Regular cardiac myocyte (primary cell): Measurements from ENCODE around the gene PRKD1. TPM values are rescaled to one million over a fixed set of nuclear protein-coding genes. Genes with fewer than 3 reads are reported as not detected.

Experiments used
- total RNA-seq: library from RNA; depleted of rRNA; stranded (reverse); fragments of >200 nt; gene quantifications from 2 replicates; pipeline ENCODE4 v1.2.3, GENCODE V29; 2014

Gene PRKD1
- 5.6 and 21.7 TPM in 2 replicates for total RNA-seq

GRCh38 chr14:29927376-29928116, at the start of gene PRKD1:
PRKD1 (minus strand) TSS chr14:29927847.

